Measurements from ENCODE around the gene USP48.

- TF ChIP-seq POLR2A (IDR thresholded peaks at IDR 0.05) (no peak), CTCF (IDR thresholded peaks at IDR 0.05) (no peak), EP300 (IDR thresholded peaks at IDR 0.05) (no peak)
Observed at GRCh38 chr1:21636029-21636428, 146.9 kb downstream of the USP48 start.
